ENCODE measurements around the gene OR10H3. TPM values are rescaled to one million over a fixed set of nuclear protein-coding genes. Genes with fewer than 3 reads are reported as not detected.

The OR10H3 gene
- total and polyA plus RNA-seq, 2 experiments from 2014 or later, result not detected

- Mint-ChIP-seq H3K4me1 (no peaks in the 10 kb centered on the region), H3K27ac (no peak overlapping the region), H3K9me3 (peaks cover 90% of the 10 kb centered on the region), H3K4me3 (no peak overlapping the region), H3K27me3 (ENCODE audit: insufficient read depth, low read depth, poor library complexity) (no peaks in the 10 kb centered on the region), H3K36me3 (ENCODE audit: low read depth) (peaks cover 16% of the 10 kb centered on the region)
- no peak for DNase-seq (ENCODE audit: low spot score)
- Histone ChIP-seq H3K4me3 (no peak overlapping the region), H3K4me1 (ENCODE audit: insufficient read depth) (no peaks in the 10 kb centered on the region), H3K4me2 (no peak overlapping the region), H3F3A (replicated peaks; ENCODE audit: low read depth) (no peaks in the 10 kb centered on the region), H3K27me3 (ENCODE audit: insufficient read depth) (no peaks in the 10 kb centered on the region), H4K20me1 (replicated peaks; ENCODE audit: insufficient read depth) (no peaks in the 10 kb centered on the region), H2AFZ (no peak overlapping the region), H3K27ac (ENCODE audit: low read depth) (no peak overlapping the region), H3K79me2 (replicated peaks; ENCODE audit: insufficient read depth) (no peaks in the 10 kb centered on the region), H3K9me2 (ENCODE audit: insufficient read depth) (no peaks in the 10 kb centered on the region), H3K36me3 (ENCODE audit: insufficient read depth) (peaks cover 15% of the 10 kb centered on the region; the same call in 1 of the 2 replicates)
- no peak for ATAC-seq
- TF ChIP-seq, protein P1, sequence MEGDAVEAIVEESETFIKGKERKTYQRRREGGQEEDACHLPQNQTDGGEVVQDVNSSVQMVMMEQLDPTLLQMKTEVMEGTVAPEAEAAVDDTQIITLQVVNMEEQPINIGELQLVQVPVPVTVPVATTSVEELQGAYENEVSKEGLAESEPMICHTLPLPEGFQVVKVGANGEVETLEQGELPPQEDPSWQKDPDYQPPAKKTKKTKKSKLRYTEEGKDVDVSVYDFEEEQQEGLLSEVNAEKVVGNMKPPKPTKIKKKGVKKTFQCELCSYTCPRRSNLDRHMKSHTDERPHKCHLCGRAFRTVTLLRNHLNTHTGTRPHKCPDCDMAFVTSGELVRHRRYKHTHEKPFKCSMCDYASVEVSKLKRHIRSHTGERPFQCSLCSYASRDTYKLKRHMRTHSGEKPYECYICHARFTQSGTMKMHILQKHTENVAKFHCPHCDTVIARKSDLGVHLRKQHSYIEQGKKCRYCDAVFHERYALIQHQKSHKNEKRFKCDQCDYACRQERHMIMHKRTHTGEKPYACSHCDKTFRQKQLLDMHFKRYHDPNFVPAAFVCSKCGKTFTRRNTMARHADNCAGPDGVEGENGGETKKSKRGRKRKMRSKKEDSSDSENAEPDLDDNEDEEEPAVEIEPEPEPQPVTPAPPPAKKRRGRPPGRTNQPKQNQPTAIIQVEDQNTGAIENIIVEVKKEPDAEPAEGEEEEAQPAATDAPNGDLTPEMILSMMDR (conservative IDR thresholded peaks at IDR 0.05; ENCODE audit: low read depth in 2 of 2), result no peak
- TF ChIP-seq STAT1 (IDR thresholded peaks at IDR 0.05; ENCODE audit: unreplicated experiment) (no peak), EZH2phosphoT487 (IDR thresholded peaks at IDR 0.05; ENCODE audit: unreplicated experiment) (no peak), POLR2AphosphoS5 (IDR thresholded peaks at IDR 0.05; ENCODE audit: low read depth) (no peak), JUNB (IDR thresholded peaks at IDR 0.05; ENCODE audit: unreplicated experiment) (no peak), ZNF331 (CRISPR knock-in tag; IDR thresholded peaks at IDR 0.05; ENCODE audit: low read depth) (no peak), ZNF114 (CRISPR knock-in tag; IDR thresholded peaks at IDR 0.05) (no peak), NANOG (IDR thresholded peaks at IDR 0.05; ENCODE audit: borderline replicate concordance) (no peak), EZH2 (IDR thresholded peaks at IDR 0.05; ENCODE audit: low read depth, unreplicated experiment) (no peak), ZNF462 (CRISPR knock-in tag; IDR thresholded peaks at IDR 0.05) (no peak)
- TF ChIP-seq, protein P2, sequence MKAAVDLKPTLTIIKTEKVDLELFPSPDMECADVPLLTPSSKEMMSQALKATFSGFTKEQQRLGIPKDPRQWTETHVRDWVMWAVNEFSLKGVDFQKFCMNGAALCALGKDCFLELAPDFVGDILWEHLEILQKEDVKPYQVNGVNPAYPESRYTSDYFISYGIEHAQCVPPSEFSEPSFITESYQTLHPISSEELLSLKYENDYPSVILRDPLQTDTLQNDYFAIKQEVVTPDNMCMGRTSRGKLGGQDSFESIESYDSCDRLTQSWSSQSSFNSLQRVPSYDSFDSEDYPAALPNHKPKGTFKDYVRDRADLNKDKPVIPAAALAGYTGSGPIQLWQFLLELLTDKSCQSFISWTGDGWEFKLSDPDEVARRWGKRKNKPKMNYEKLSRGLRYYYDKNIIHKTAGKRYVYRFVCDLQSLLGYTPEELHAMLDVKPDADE (IDR thresholded peaks at IDR 0.05), result no peak
- TF ChIP-seq, protein P3, sequence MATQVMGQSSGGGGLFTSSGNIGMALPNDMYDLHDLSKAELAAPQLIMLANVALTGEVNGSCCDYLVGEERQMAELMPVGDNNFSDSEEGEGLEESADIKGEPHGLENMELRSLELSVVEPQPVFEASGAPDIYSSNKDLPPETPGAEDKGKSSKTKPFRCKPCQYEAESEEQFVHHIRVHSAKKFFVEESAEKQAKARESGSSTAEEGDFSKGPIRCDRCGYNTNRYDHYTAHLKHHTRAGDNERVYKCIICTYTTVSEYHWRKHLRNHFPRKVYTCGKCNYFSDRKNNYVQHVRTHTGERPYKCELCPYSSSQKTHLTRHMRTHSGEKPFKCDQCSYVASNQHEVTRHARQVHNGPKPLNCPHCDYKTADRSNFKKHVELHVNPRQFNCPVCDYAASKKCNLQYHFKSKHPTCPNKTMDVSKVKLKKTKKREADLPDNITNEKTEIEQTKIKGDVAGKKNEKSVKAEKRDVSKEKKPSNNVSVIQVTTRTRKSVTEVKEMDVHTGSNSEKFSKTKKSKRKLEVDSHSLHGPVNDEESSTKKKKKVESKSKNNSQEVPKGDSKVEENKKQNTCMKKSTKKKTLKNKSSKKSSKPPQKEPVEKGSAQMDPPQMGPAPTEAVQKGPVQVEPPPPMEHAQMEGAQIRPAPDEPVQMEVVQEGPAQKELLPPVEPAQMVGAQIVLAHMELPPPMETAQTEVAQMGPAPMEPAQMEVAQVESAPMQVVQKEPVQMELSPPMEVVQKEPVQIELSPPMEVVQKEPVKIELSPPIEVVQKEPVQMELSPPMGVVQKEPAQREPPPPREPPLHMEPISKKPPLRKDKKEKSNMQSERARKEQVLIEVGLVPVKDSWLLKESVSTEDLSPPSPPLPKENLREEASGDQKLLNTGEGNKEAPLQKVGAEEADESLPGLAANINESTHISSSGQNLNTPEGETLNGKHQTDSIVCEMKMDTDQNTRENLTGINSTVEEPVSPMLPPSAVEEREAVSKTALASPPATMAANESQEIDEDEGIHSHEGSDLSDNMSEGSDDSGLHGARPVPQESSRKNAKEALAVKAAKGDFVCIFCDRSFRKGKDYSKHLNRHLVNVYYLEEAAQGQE (IDR thresholded peaks at IDR 0.05; ENCODE audit: unreplicated experiment), result no peak
Measured at GRCh38 chr19:15748239-15748638, 10.5 kb downstream of the OR10H3 start.

All from GM23338 (cell line).